ENCODE results near the gene MCM3.

Gene MCM3

DNA sequence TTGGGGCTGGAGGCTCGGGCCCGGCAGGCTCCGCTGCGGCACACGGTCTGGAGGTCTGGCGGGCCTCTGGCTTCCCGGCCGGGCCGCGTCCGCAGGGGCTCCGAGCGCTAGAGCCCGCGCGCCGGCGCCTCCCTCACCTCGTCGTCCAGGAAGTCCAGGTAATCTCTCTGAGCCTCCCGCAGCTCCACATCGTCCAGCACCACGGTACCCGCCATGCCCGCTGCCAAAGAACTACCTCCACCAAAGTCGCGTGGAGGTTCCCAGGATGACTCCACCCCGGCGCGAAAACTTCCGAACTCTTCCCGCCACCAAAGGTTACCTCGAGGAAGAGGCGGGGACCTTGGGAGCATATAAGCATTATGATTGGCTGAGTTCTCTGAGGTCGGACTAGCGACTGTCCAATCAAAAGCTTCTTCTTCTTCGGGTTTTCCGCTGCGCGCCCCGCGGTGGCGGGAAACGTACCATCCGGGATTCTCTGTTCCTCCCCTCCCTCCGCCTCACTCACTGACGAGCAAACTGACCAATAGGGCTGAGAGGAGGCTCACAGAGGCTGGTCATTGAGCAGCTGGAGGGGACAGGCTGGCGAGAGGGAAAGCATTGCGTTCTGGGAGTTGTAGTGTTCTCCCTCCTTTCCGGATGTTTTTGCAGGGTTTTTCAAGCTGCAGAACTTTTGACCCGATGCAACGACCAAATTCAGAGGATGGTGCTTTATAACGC is at the start of gene MCM3:
MCM3 (minus strand) TSS at position 283 of the 717 bp plus-strand sequence; CDS start at position 215, 68 bp downstream.
- peak; percentile 99 for DNase-seq

GRCh38 chr6:52333840-52334200 is 49.3 kb upstream of the MCM3 start:
- DNase-seq = no peak

DNA sequence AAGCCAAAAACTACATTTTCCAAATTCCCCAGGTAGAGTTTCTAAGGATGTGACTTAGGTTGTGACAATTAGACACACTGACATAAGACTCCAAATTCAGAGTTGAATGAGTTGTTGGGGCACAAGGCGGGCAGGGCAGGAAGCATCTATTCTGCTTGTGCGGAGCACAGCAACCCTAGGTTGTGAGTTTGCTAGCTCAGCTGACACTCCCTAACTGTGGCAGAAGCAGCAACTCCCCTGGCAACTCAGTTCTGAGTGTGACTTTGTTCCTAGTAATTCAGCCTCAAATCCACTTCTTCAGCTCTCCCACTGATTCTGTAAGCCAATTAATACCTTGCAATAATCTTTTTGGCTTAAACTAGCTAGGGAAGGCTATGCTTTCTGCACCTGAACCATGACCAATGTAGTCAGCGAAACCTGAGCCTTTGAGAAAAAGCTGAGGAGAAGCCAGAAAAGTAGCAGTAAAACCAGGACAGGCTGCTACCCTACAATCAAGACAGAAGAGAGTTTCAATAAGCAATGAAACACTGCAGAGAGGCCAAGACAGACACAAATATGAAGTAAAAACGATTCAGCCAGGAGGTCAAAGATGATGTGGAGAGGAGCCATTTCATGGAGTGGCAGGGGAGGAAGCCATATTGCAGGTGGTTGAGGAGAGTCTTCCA is 47.4 kb upstream of the MCM3 start:
- DNase-seq = no peak

DNA sequence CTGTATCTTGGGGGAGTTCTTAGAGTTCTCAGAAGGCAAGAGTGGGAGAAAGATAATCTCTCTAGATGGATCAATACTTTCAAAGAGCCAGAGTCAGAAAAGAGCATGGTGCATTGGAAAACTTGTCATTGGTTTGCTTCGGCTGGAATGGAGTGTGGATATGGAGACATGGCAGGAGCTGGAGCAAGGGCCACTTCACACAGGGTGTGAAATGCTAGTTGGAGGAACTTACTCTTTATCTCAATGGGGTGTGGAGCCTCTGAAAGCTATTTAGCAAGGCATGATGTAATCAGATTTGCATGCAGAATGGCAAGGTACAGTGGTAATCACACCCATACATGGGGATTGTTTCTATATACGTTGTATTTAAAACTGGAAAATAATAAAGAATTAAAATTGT is 45.9 kb upstream of the MCM3 start:
- no peak for DNase-seq

- DNase-seq = no peak
These were observed 44.2 kb upstream of the MCM3 start for GRCh38 chr6:52328729-52329128.

DNA sequence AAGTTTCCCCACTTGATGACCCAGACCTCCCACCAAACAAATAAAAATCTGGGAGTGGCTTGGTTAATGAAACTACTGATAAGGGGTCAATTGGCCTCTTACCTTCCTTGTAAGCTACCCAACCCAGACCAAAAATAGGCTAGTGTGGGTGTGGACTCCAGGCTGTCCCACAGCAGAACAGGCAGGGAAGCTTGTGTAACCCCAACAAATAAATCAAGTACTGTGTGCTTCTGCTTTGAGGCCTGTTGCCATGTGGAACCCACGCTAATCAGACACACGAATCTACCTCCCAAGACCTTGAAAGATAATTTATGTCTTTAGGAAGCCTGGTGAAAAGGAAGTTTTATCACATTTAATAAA is 43.7 kb upstream of the MCM3 start:
- no peak for DNase-seq

DNA sequence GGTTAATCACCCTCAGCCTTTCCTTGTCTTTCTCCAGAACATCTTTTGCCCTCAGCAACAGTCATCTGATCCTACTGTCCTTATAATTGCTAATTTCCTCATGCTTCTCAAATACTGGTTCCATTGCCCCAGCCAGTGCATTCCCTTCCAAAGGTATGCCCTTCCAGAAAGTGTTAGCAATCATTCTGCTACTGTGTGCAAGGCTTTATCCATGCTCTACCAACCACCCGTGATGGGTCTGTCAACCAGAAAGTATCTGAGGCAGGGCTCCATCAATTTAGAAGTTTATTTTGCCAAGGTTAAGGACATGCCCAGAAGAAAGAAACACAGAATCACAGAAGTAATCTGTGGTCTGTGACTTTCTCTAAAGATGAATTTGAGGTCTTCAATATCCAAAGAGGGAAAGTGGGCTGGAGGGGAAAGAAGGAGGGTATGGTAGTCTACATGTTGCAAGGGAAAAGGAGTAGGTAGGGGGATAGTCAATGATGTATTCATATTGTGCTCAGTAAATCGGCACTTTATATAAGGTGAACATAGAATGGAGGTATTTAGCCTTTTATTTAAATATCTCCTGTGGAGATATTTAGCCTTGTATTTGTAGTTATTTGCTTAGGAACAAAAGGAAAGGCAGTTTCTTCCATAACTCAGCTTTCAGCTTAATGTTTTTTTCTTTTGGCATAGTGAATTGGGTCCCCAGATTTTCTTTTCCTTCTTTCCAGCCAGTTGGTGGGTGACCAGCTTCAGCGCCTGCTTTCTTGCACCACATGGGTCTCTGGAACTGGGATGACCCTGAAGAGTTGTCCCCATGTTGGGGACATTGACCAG is 42.2 kb upstream of the MCM3 start:
- no peak for DNase-seq

DNA sequence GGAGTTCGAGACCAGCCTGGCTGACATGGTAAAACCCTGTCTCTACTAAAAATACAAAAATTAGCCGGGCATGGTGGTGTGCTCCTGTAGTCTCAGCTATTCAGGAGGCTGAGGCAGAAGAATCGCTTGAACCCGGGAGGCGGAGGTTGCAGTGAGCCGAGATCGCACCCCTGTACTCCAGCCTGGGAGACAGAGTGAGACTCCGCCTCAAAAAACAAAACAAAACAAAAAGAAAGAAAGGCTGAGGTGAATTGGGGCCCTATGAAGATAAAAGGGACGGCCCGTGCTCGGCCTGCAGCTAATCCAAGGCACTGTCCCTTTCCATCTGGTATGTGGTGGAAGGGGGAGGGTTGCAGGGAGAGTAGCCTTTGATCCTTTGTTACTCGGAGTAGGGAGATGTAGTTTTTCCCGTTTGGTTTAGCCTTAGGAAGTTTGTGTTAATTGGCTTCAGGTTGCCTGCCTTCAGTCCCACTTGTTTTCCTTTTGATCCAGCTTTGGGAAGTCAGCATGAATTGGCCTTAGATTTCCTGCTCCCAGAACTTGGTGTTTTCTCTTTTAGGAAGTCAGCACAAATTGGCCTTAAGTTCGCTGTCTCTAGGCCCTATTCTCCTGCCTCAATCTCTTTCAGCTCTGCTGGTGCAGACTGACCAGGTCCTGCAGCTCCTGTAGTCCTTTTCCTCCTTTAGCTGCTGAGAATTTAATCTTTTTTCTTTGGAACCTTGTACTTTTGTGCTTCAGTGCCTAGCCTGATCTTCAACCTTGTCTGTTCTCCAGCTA is 41.3 kb upstream of the MCM3 start:
- no peak for DNase-seq

DNA sequence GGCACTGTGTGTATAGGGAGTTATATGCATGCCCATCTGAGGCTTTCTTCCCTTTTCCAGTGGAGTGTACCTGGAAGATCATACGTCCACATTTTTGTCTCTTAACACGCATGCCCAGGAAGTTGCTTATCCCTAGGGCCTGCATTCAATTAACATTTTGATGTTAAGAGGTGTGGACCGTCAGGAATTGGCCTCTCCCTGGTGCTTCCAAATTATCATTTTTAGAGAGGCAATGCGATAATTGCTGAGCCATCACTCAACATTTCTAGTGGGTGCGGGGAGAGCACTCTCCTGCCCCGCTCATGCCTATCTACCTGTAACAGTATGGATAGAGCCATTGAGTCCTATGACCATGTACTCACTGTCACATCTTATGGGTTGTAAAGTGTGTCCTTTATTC is 39.6 kb upstream of the MCM3 start:
- no peak for DNase-seq

- DNase-seq = no peak
These were observed 33.5 kb upstream of the MCM3 start for GRCh38 chr6:52317841-52318581.

- no peak for DNase-seq
These were observed 32.7 kb upstream of the MCM3 start for GRCh38 chr6:52317211-52317610.

DNA sequence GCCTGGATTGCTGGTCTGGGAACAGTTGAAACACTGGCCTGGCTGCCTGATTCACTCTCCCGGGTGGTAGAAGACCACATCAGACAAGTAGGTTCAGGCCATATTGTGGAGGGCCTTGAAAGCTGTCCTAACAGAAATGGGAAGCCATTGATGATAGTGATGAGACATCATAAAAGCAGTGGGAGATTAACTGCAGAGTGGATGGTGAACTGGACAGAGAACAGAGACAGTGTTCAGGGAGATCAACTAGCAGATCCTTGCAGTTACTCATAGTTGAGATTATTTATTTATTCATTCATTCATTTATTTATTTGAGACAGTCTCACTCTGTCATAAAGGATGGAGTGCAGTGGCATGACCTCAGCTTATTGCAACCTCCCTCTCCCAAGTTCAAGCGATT is 30.2 kb upstream of the MCM3 start:
- DNase-seq = no peak

- no peak for DNase-seq
These were observed 27.9 kb upstream of the MCM3 start for GRCh38 chr6:52312461-52312860.

- peak; percentile 38 for DNase-seq
These were observed 26.4 kb upstream of the MCM3 start for GRCh38 chr6:52310932-52311331.

GRCh38 chr6:52307900-52308372 is 23.4 kb upstream of the MCM3 start:
- no peak for DNase-seq

- DNase-seq = no peak
These were observed 22.7 kb upstream of the MCM3 start for GRCh38 chr6:52306972-52307870.

GRCh38 chr6:52305948-52306767 is 21.6 kb upstream of the MCM3 start:
- no peak for DNase-seq

- no peak for DNase-seq
These were observed 20.9 kb upstream of the MCM3 start for GRCh38 chr6:52305411-52305810.

- DNase-seq = no peak
These were observed 20.4 kb upstream of the MCM3 start for GRCh38 chr6:52304983-52305390.

- no peak for DNase-seq
These were observed 18.6 kb upstream of the MCM3 start for GRCh38 chr6:52303178-52303577.
